Breast epithelium (tissue), 3 donors: Measurements from ENCODE around the gene APLP2.

Experiments used
- POLR2A ChIP-seq: fragments of 450-650 bp; IDR thresholded peaks from one replicate; pipeline ENCODE4 v1.6.1; 2016; ENCODE audit warnings: antibody characterized with exemption, mild to moderate bottlenecking, moderate library complexity
- POLR2AphosphoS5 ChIP-seq, 3 donors: sonication (generic); formaldehyde crosslinking; IDR thresholded peaks; one replicate each; pipeline ENCODE4 v1.6.1; 2017; ENCODE audit warnings: antibody characterized with exemption in 3 of 3
- TF ChIP-seq, protein P1 (sequence below), 3 donors: fragments of 450-650 bp; IDR thresholded peaks; one replicate each; pipeline ENCODE4 v1.5.1; 2016 to 2017; ENCODE audit warnings: antibody characterized with exemption in 3 of 3, mild to moderate bottlenecking in 3 of 3, moderate library complexity in 3 of 3

DNA sequence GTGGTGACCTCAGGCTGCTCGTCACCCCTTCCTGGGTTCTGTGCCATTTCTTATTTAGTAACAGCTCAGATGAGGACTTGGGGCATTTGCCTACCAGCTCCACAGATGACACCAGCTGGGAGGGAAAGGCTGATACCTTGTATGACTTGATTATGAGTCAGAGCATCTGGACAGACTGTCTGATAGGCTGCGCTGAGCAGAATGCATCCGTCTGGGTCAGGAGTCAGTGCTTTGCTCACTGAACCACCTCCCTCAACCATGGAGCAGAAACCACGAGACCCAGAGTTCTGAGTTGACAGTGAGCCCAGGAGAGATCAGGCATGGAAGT, 96.7 kb downstream of the APLP2 start:
- TF ChIP-seq, protein P1, sequence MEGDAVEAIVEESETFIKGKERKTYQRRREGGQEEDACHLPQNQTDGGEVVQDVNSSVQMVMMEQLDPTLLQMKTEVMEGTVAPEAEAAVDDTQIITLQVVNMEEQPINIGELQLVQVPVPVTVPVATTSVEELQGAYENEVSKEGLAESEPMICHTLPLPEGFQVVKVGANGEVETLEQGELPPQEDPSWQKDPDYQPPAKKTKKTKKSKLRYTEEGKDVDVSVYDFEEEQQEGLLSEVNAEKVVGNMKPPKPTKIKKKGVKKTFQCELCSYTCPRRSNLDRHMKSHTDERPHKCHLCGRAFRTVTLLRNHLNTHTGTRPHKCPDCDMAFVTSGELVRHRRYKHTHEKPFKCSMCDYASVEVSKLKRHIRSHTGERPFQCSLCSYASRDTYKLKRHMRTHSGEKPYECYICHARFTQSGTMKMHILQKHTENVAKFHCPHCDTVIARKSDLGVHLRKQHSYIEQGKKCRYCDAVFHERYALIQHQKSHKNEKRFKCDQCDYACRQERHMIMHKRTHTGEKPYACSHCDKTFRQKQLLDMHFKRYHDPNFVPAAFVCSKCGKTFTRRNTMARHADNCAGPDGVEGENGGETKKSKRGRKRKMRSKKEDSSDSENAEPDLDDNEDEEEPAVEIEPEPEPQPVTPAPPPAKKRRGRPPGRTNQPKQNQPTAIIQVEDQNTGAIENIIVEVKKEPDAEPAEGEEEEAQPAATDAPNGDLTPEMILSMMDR (IDR thresholded peaks at IDR 0.05): no peak
- TF ChIP-seq POLR2AphosphoS5 (IDR thresholded peaks at IDR 0.05) (no peak), POLR2A (no peak)
